Activated T-helper 1 cell treated with anti-CD3 and anti-CD28 coated beads, Interleukin-2, amount 50 U/mL, for 16 hours (primary cell): ENCODE results near the gene SLC17A3.

Experiments
- DNase-seq, 2 donors: peaks; one replicate each; pipeline ENCODE4 v3.0.0-alpha.2; 2020; ENCODE audit warnings: low read depth in 1 of 2, low spot score in 1 of 2

Gene SLC17A3, protein sequence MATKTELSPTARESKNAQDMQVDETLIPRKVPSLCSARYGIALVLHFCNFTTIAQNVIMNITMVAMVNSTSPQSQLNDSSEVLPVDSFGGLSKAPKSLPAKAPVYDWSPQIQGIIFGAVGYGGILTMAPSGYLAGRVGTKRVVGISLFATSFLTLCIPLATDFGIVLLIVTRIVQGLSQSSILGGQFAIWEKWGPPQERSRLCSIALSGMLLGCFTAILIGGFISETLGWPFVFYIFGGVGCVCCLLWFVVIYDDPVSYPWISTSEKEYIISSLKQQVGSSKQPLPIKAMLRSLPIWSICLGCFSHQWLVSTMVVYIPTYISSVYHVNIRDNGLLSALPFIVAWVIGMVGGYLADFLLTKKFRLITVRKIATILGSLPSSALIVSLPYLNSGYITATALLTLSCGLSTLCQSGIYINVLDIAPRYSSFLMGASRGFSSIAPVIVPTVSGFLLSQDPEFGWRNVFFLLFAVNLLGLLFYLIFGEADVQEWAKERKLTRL

DNA sequence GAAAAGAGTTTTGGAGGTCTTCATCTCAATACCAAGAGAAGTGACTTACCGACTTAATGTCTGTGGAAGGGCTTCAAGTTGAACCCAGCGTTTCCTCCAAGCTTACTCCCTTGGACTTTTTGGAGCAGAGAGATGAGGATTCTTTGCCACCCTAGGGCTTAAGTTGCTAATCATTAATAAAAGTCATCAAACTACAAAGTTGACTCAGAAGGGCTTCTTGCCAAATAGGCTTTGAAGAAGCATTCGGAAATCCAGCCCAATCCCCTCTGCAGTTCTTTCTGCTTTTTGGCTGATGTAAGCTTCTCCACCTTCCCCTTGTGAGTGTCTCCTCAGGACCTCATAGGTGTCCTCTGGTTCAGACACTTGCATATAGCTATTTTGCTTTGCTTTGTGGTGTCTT lies at the start of gene SLC17A3:
SLC17A3 (minus strand) TSS at position 126 of the 400 bp plus-strand sequence. CDS start 5,856 bp downstream, outside the sequence.
- DNase-seq, result no peak

- no peak for DNase-seq
Observed at GRCh38 chr6:25922301-25922700, 48.3 kb upstream of the SLC17A3 start.

DNA sequence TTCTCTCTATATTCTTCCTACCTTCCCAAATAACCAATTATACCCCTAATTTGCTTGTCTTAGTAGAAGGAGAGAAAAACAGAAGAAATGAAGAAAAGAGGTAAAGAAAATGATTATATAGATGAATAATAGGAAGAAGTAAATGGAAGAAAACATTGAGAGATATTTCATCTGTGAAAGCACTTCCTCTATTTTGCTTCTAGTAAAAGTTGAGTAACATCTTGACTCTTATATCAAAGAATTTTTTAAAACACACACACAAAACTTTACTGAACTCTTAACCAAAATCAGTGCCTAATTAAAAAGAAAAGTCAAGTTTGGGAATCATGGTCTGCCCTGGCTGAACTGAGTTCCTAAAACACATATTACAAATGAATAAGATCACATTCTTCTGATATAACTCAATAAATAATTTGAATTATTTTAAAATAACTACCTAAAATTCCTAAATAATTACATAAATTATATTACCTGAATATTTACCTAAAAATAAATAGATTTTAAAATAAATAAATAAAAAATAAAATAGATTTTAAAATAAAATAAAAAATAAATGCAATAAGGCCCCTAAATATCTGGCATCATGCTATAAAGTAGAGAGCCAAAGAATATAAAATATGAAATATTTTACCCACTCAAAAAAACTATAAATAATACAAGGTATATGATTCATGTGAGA lies 47.6 kb upstream of the SLC17A3 start:
- DNase-seq, result no peak

DNA sequence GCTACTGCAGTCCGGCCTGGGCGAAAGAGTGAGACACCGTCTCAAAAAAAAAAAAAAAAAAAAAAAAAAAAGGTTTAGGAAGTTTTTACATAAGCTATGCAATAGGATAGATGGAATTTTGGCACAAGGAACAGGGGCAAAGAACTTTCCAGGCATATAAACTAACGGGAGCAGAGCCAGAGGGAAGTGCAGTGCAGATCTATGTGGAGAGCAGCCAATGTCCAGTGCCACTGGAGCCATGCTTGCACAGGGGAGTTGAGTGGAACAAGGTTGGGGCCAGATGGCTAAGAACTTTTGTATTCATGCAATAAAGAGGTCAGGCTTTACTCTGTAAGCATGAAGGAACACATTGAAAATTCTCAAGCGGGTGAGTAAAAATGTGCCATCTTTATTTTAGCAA lies 45.6 kb upstream of the SLC17A3 start:
- no peak for DNase-seq

- DNase-seq, result no peak
Observed at GRCh38 chr6:25918083-25918683, 44.1 kb upstream of the SLC17A3 start.

DNA sequence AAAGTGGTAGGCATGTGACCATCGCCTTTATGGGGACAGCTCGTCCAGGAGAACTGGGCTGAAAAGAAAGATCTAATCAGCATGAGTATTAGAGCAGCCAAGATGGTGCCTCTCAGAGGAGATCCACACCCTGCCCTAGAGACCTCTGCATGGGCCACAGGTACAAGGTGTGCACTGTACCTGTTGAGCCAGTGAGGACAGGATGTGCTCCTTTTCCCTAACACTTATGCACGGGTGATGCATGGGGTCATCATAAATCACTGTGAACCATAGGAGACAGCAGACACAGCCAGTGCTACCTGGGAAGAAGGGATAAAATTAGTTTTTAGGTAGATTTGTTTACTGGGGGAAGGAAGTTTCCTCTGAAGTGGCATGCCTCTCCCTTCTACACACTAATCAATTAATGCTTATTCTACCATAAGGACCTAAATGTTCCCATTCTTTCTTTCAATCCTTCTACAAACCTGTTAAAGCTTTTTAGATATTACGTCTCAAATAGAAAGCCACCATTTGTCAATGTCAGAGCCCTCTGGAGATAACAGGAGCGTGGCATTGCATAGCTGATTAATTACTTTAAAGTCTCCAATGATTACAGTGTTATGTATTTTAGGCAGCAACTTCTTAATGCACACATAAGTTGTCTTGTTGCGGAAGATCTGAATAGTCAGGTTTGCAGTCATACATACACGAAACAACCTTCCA lies 42.9 kb upstream of the SLC17A3 start:
- no peak for DNase-seq

DNA sequence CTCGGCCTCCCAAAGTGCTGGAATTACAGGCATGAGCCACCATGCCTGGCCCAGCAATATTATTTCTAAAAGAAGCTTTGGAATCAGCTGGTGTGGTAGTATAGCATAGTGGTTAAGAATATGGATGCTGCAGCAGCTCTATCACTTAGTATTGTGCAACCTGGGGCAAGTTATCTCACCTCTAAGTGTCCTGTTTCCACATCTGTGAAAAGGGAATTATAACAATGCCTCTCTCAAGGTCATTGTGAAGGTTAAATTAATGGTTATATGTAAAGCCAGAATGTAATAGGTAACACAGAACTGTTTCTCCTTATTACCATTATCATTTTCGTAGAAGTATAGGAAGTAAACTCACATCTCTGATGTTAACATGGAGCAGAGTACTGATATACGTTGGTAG lies 42.3 kb upstream of the SLC17A3 start:
- DNase-seq, result no peak

DNA sequence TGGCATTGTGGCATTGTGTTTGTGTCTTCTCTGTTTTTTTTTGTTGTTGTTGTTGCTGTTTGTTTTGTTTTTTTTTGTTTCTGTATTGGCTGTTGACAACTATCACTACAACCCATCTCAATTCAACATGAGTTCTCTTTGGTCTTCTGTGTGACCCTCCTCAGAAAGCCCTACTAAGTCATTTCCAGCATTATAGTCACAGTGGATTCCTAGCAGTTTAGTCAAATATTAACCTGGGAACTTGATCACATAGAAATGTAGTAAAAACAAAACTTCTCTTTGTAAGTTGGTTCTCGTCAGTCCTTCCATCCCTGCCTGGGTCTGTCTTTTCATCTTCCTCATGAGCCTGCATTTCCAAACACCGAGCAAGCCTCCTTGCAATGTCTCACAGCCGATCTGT lies 39.7 kb upstream of the SLC17A3 start:
- no peak for DNase-seq

DNA sequence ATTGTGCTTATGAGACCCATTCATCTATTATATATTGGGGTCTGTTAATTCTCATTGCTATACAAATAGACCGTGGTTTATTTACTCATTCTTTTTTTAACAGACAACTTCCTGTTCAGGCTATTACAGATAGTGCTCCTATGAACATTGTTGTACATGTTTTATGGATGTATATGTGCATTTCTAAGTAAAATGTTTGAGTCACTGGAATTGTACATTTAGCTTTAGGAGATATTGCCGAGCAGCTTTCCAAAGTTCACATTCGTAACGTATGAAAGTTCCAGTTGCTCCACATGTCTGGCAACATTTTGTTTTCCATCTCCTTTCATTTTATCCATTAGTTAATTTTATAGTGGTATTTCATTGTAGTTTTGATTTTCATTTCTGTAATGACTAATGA lies 37.3 kb upstream of the SLC17A3 start:
- no peak for DNase-seq

GRCh38 chr6:25907475-25908014 lies 33.5 kb upstream of the SLC17A3 start:
- DNase-seq, result no peak

DNA sequence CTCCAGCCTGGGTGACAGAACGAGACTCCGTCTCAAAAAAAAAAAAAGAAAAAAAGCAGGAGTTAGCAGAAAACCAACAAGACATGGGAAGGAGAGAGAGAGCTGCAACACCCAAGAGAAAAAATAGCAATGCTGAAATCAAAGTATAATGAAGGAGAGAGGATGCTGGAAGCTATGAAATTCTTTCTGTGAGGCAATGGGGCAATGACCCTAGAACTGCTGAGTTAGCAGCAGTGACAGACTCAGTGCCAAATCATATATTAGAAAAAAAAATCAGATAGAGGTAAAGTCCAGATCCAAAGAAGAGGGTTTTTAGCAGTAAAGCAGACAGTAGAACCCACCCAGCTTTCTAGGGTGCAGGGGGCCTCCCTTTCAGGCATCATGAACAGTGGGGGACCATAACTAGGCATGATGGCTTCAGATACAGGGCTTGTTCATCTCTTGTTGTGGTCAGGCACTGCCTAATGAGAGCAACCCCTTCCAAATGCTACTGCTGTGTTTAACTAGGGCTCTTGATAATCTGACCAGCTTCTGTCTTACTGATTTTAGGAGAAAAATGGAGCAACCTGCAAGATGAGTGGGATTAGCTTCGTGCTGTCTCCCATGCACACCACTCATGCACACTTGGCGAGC lies 29.5 kb upstream of the SLC17A3 start:
- no peak for DNase-seq

DNA sequence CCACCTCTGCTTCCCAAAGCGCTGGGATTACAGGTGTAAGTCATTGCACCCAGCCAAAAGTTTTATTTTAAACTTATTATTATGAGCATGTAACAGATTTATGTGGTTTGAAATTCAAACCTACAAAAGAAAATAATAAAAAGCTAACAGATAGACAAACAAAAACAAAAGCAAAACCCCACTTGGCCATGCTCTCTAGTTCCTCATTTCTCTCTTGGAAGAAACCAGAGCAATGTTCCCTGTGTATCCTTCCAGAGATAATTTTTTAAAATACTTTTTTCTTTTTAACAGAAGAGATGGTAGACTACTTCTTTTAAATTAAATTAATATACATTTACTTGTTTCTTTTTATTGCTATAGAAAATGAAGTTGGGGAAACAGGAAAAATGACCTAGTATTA lies 28.0 kb upstream of the SLC17A3 start:
- DNase-seq, result no peak

DNA sequence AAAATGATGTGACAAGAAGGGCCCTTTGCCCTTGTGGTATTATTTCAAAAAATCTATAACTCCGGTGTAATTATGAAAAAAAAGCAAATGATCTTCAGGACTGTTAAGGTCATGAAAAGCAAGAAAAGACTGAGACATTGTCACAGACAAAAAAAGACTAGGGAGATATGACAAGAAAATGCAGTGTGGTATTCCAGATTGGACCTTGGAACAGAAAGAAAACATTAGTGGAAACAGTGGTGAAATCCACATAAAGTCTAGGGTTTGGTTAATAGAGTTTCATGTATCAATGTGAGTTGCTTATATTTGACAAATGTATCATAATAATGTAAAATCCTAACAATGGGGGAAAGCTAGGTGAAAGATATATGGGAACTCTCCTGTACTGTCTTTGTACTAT lies 26.8 kb upstream of the SLC17A3 start:
- no peak for DNase-seq

DNA sequence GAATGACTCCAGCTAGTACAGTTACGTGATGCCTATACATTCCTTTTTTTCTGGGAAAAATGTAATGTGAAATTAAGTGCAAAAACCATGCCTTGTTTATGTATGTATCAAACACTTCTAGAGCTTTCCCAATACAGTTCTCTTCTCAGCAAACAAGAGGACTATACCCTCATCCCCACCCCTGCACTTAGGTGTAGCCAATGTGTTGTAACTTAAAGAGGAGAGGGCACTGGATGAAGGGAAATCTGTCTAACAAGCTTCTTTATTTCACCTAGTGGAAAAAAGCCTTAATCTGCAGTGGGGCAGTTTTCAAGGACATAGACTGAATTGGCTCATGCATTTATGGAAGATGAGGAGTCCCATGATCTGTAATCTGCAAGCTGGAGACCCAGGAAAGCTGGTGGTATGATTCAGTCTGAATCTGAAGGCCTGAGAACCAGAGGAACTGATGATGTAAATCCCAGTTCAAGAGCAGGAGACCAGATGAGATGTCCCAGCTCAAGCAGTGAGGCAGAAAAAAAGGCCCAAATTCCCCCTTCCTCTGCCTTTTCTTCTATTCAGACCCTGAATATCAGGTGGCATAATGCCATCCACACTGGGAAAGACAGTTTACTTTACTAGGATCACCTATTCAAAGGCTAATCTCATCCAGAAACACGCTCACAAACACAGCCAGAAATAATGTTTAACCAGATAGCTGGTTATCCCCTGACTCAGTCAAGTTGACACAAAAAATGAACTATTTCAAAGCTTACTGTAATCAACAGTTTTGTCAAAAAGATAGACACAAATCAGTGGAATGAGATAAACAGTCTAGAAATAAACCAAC lies 25.8 kb upstream of the SLC17A3 start:
- no peak for DNase-seq

DNA sequence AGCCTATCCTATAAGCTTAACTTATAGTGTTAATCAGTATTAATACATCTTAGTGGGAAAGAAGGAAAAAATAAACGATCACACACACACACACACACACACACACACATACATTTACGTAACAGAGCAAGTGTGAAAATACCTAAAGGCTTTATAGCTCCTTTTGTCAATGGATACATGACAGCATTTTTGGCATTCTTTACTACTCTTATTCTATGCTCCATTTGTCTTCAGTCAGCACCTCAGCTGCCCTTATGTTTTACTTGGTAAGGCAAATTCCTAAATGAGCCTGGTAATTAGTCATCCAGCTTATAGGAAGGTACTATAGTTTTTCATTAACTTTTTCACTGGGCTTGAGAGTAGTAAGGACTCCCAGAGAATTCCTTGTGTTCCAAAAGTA lies 25.1 kb upstream of the SLC17A3 start:
- no peak for DNase-seq

DNA sequence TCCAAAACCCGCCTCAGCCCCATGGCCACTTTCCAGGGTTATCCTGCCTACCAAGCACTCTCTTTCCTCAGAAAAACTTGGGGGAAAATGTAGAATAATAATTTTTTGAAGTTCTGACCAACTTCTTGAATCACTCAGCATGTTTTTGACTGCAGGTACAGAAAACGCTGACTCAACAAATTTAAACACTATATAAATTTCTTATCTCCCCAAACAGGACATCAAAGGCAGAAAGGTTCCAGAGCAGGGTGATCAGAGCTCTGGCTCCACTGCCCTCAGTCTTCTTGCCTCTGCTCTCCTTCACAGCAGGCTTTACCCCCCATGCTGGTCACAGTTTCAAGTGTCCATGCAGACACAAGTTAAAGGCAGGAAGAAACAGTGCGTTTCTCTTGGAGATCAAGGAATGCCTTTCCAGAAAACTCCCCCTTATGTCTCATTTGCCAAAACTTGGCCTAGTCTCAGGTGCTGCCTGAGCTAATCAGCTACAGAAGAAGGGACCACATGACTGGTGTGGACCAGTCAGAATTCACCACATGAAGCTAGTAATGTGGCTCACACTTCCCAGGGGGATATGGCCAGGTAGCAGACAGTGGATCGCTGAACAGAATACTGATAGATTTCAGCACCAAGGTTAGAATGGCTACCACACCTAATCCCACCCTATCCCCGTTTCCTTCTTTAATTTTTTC lies 24.4 kb upstream of the SLC17A3 start:
- DNase-seq, result no peak

DNA sequence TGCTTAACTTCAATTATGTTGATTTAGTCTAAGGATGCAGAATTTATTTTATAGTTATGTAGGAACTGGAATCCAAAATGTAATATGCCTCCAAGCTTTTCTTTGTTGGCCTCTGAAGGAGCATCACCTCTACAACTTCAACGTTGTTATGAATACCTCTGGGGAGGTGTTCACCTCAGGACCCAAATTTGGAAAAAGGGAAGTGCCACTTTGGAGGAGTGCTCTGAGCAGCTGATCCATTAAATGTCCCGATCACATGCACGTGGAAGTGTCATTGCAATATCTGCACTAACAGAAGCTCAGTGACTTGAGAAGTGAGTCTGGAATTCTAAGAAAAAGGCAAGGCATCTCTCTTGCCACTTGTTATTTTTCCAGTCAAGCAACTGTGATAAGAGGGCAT lies 22.2 kb upstream of the SLC17A3 start:
- DNase-seq, result no peak

GRCh38 chr6:25895771-25896170 lies 21.7 kb upstream of the SLC17A3 start:
- DNase-seq, result no peak

- DNase-seq, result no peak
Observed at GRCh38 chr6:25893778-25894177, 19.7 kb upstream of the SLC17A3 start.
